Lower leg skin (tissue), 4 donors: ENCODE measurements around the gene STXBP1. TPM values are rescaled to one million over a fixed set of nuclear protein-coding genes. Genes with fewer than 3 reads are reported as not detected.

Experiments
- DNase-seq, 2 donors: peaks; one replicate each; pipeline ENCODE4 v3.0.0-alpha.2; 2019; ENCODE audit warnings: low spot score in 2 of 2
- H3K4me3 ChIP-seq: fragments of 200-600 bp; sonication (generic); 2 replicates; pipeline ENCODE4 v1.5.1; 2017; ENCODE audit warnings: mild to moderate bottlenecking, low read depth; ENCODE audit not compliant: poor library complexity, severe bottlenecking
- POLR2A ChIP-seq, 2 donors: fragments of 450-650 bp; IDR thresholded peaks; one replicate each; pipeline ENCODE4 v1.6.1; 2016 to 2017; ENCODE audit warnings: antibody characterized with exemption in 2 of 2, mild to moderate bottlenecking in 1 of 2, moderate library complexity in 1 of 2
- WGBS, 2 donors: methylation state at CpG; one replicate each; pipeline ENCODE4 v1.1.5; 2018; 5-methylcytosine and 5-hydroxymethylcytosine counted together
- intact Hi-C: fragments of 100-400 bp; cut with DNase I; formaldehyde crosslinking; loops from one replicate; pipeline ENCODE4 v1.15.0; 2023; ENCODE audit warnings: low total_unique reads
- total RNA-seq, 4 donors: library from RNA; depleted of rRNA; stranded (reverse); fragments of >200 nt; gene quantifications; one replicate each; pipeline ENCODE4 v1.1.0, GENCODE V29; 2016
- TF ChIP-seq, protein P1 (sequence below), 3 donors: fragments of 450-650 bp; IDR thresholded peaks; one replicate each; pipeline ENCODE4 v1.5.1; 2016; ENCODE audit warnings: antibody characterized with exemption in 3 of 3, mild to moderate bottlenecking in 3 of 3, moderate library complexity in 2 of 3

The STXBP1 gene
- total RNA-seq, 4 donors from 2014 or later: 17.4 to 66.8 (median 30.5) TPM

DNA sequence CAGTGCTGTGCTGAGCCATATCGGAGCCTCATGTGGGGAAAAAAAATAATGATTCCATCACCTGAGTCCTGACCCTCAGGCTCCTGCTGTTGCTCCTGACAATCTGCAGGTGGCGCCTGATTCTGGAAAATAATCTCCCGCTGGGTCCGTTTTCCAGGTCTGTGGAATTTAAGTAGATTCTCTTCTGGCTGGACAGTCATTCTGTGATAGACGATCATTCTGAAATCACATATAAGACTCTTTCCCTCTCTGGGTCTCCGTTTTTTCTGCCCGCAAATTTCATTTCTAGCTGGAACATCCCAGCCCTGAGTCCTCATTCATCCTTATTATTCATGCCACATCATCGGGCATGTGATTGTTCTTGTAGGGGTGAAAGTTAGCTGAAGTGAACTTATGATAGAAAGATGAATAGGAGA, 22.1 kb upstream of the STXBP1 start:
- intact Hi-C loops: loop anchor here (2.0 to 5.0 kb wide), 3 partner anchors 88 to 332 kb away; no protein-coding TSS in a partner anchor
- 7 to 8% methylated on average over 8 of the region's 8 CpGs for WGBS, 2 donors
- DNase-seq: peak; percentile 55 to 92
- TF ChIP-seq POLR2A (IDR thresholded peaks at IDR 0.05): no peak
- TF ChIP-seq, protein P1, sequence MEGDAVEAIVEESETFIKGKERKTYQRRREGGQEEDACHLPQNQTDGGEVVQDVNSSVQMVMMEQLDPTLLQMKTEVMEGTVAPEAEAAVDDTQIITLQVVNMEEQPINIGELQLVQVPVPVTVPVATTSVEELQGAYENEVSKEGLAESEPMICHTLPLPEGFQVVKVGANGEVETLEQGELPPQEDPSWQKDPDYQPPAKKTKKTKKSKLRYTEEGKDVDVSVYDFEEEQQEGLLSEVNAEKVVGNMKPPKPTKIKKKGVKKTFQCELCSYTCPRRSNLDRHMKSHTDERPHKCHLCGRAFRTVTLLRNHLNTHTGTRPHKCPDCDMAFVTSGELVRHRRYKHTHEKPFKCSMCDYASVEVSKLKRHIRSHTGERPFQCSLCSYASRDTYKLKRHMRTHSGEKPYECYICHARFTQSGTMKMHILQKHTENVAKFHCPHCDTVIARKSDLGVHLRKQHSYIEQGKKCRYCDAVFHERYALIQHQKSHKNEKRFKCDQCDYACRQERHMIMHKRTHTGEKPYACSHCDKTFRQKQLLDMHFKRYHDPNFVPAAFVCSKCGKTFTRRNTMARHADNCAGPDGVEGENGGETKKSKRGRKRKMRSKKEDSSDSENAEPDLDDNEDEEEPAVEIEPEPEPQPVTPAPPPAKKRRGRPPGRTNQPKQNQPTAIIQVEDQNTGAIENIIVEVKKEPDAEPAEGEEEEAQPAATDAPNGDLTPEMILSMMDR (IDR thresholded peaks at IDR 0.05): peak in 1 of 3 donors; percentile 57
- H3K4me3 ChIP-seq: no peak overlapping the region

DNA sequence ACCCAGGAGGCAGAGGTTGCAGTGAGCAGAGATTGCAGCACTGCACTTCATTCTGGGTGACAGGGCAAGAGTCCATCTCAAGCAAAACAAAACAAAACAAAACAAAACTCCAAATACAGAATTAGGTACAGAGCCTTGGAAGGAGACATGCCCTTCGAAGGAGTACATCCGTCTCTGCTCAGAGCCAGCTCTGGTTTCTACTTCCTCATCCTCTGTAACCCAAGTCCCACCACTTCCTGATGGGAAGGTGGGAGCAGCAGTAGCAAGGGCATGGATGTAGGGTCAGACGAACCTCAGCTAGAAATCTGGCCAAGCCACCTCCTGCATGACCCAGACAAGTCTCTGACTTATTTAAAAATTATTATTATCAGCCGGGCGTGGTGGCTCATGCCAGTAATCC, 16.5 kb upstream of the STXBP1 start:
- 68 to 71% methylated on average over 5 of the region's 5 CpGs for WGBS, 2 donors
- no peak for DNase-seq
- TF ChIP-seq POLR2A (IDR thresholded peaks at IDR 0.05): no peak
- TF ChIP-seq, protein P1 (IDR thresholded peaks at IDR 0.05): no peak
- intact Hi-C loops: no loop called here
- H3K4me3 ChIP-seq: no peak overlapping the region

DNA sequence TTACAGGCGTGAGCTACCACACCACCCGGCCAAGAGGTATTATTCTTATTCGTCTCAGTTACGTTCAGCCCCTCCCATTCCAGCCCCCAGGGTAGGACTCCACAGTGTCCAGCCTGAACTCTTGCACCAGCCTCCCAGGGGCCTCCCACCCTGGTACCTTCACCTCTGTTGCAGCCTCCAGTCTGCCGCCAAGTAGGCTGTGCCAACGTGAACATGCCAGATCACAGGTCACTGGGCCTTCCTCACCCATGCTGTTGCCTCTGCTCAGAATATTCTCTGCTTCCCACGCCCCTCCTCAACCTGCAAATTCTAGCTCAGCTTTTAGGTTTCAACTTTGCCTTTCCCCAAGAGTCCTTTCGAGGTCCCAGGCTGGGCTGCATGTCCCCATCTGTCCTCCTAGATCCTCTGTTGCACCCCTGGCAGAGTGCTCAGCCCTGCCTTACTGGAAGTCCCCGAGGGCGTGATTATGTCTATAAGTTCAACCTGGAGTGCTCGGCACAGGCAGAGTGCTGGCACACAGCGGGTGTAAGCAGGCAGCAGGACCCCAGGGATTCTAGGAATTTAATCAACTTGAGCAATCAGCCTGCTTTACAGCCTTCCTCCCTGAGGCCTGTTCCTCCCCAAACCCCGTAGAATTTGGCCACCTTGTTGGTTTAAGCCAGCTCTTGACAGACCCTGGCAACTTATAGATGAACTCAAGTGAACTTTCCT, 13.1 kb upstream of the STXBP1 start:
- intact Hi-C loops: no loop called here
- H3K4me3 ChIP-seq: no peak overlapping the region

DNA sequence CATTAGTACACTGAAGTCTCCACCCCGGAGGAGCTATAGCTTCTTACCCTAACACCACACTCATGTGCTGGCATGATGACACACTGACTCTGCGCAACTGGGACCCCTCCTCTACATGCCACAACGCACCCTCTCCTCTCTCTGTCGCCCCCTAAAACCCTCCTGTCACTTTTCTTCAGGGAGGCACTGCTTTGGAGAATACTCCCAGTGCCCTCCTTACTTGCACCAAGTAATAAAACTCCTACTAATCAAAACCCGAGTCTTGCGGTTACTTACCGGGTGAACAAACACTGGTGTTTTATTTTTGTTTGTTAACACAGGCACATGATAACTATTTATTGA, 12.6 kb upstream of the STXBP1 start:
- no peak for TF ChIP-seq POLR2A (IDR thresholded peaks at IDR 0.05)
- TF ChIP-seq, protein P1 (IDR thresholded peaks at IDR 0.05): no peak
- intact Hi-C loops: no loop called here
- DNase-seq: no peak
- WGBS, 2 donors: 57 to 63% methylated on average over 7 of the region's 7 CpGs
- H3K4me3 ChIP-seq: no peak overlapping the region

More for the DNA sequence above, 13.1 kb upstream of the STXBP1 start:
- no peak for DNase-seq
- TF ChIP-seq, protein P1 (IDR thresholded peaks at IDR 0.05): no peak
- no peak for TF ChIP-seq POLR2A (IDR thresholded peaks at IDR 0.05)
- 46 to 53% methylated on average over 13 of the region's 13 CpGs for WGBS, 2 donors

DNA sequence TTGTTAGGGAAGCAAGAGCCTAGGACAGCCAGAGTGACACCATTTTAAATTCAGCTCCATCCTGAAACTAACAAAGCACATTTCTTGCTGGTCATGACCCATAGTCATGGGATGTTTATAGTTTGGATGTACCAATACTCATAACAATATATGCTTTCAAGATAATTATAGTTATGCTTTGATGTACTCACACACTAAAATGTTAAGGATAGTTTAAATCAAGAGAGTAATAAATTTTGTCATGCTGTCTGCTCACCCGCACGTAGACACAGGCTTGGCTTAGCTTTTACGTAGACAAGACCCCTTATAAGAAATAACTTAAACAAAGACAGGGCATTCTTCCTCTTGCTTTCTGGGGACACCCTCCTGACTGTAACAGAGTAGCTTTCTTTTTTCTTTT, 8.9 kb upstream of the STXBP1 start:
- TF ChIP-seq, protein P1 (IDR thresholded peaks at IDR 0.05): no peak
- TF ChIP-seq POLR2A (IDR thresholded peaks at IDR 0.05): no peak
- no peak overlapping the region for H3K4me3 ChIP-seq
- no peak for DNase-seq
- WGBS, 2 donors: 80 to 92% methylated on average over 3 of the region's 3 CpGs
- intact Hi-C loops: no loop called here

DNA sequence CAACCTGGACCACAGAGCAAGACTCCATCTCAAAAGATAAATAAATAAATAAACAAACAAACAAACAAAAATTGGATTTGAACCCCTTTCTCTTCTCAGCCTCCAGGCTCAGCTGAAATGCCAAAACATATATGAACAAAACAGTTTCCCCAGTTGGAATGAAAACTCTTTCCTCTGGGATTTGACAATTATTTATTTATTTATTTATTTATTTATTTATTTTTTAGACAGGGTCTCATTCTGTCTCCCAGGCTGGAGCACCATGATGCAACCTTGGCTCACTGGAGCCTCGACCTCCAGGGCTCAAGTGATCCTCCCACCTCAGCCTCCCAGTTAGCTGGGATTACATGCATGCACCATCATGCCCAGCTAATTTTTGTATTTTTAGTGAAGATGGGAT, 6.0 kb upstream of the STXBP1 start:
- 81 to 94% methylated on average over 1 of the region's 1 CpG for WGBS, 2 donors
- DNase-seq: no peak
- H3K4me3 ChIP-seq: no peak overlapping the region
- intact Hi-C loops: no loop called here
- TF ChIP-seq, protein P1 (IDR thresholded peaks at IDR 0.05): no peak
- no peak for TF ChIP-seq POLR2A (IDR thresholded peaks at IDR 0.05)
